ENCODE results near the gene HTRA2. TPM values are rescaled to one million over a fixed set of nuclear protein-coding genes. Genes with fewer than 3 reads are reported as not detected.

Gene HTRA2
- total and polyA plus RNA-seq, 9 of the 15 experiments (the other 6 are each of a cell fraction or from before 2014, with no cell fraction given), result 54.2 to 71.2 (median 65.8) TPM

- TF ChIP-seq NCOA2 (IDR thresholded peaks at IDR 0.05; ENCODE audit: partially characterized antibody in 2 of 2) (no peak), ETV6 (IDR thresholded peaks at IDR 0.05; ENCODE audit: borderline replicate concordance in 1 of 2, low read depth in 2 of 2, low read length in 1 of 2) (no peak), ETV6 (CRISPR knock-in tag; IDR thresholded peaks at IDR 0.05; ENCODE audit: borderline replicate concordance) (no peak), STAT5B (CRISPR knock-in tag; IDR thresholded peaks at IDR 0.05) (no peak), ZNF764 (CRISPR knock-in tag; IDR thresholded peaks at IDR 0.05; ENCODE audit: low read depth) (no peak), BCLAF1 (IDR thresholded peaks at IDR 0.05; ENCODE audit: borderline replicate concordance in 1 of 2, control insufficient read depth in 1 of 2, low read depth in 2 of 2, low read length in 1 of 2) (no peak), RUNX1 (IDR thresholded peaks at IDR 0.05; ENCODE audit: low read depth) (no peak), PHF8 (IDR thresholded peaks at IDR 0.05; ENCODE audit: borderline replicate concordance, low read length) (peak; percentile 27; the same call in 1 of the 2 replicates), XRCC4 (IDR thresholded peaks at IDR 0.05; ENCODE audit: extremely low read depth, insufficient read depth, insufficient read length) (no peak)
- TF ChIP-seq, protein P1, sequence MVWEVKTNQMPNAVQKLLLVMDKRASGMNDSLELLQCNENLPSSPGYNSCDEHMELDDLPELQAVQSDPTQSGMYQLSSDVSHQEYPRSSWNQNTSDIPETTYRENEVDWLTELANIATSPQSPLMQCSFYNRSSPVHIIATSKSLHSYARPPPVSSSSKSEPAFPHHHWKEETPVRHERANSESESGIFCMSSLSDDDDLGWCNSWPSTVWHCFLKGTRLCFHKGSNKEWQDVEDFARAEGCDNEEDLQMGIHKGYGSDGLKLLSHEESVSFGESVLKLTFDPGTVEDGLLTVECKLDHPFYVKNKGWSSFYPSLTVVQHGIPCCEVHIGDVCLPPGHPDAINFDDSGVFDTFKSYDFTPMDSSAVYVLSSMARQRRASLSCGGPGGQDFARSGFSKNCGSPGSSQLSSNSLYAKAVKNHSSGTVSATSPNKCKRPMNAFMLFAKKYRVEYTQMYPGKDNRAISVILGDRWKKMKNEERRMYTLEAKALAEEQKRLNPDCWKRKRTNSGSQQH (CRISPR knock-in tag; IDR thresholded peaks at IDR 0.05), result no peak
- TF ChIP-seq, protein P2, sequence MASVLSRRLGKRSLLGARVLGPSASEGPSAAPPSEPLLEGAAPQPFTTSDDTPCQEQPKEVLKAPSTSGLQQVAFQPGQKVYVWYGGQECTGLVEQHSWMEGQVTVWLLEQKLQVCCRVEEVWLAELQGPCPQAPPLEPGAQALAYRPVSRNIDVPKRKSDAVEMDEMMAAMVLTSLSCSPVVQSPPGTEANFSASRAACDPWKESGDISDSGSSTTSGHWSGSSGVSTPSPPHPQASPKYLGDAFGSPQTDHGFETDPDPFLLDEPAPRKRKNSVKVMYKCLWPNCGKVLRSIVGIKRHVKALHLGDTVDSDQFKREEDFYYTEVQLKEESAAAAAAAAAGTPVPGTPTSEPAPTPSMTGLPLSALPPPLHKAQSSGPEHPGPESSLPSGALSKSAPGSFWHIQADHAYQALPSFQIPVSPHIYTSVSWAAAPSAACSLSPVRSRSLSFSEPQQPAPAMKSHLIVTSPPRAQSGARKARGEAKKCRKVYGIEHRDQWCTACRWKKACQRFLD (CRISPR knock-in tag; IDR thresholded peaks at IDR 0.05), result no peak
- TF ChIP-seq, protein P3, sequence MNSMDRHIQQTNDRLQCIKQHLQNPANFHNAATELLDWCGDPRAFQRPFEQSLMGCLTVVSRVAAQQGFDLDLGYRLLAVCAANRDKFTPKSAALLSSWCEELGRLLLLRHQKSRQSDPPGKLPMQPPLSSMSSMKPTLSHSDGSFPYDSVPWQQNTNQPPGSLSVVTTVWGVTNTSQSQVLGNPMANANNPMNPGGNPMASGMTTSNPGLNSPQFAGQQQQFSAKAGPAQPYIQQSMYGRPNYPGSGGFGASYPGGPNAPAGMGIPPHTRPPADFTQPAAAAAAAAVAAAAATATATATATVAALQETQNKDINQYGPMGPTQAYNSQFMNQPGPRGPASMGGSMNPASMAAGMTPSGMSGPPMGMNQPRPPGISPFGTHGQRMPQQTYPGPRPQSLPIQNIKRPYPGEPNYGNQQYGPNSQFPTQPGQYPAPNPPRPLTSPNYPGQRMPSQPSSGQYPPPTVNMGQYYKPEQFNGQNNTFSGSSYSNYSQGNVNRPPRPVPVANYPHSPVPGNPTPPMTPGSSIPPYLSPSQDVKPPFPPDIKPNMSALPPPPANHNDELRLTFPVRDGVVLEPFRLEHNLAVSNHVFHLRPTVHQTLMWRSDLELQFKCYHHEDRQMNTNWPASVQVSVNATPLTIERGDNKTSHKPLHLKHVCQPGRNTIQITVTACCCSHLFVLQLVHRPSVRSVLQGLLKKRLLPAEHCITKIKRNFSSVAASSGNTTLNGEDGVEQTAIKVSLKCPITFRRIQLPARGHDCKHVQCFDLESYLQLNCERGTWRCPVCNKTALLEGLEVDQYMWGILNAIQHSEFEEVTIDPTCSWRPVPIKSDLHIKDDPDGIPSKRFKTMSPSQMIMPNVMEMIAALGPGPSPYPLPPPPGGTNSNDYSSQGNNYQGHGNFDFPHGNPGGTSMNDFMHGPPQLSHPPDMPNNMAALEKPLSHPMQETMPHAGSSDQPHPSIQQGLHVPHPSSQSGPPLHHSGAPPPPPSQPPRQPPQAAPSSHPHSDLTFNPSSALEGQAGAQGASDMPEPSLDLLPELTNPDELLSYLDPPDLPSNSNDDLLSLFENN (IDR thresholded peaks at IDR 0.05; ENCODE audit: low read depth in 2 of 2, low read length in 2 of 2), result 0 out of 4 replicates have a peak, but pooled peaks of 1 of the 2 experiments have one; percentile 34
Measured at GRCh38 chr2:74573747-74574562, 44.2 kb downstream of the HTRA2 start (continued).

All from K562 (cell line).